ENCODE measurements around the gene KCNMB2. TPM values are rescaled to one million over a fixed set of nuclear protein-coding genes. Genes with fewer than 3 reads are reported as not detected.
"Not testable (repeated sequence)": the region's sequence is repeated elsewhere in the genome, so short reads cannot be mapped to it uniquely, and the experiment has no call there.

KCNMB2 gene
- total RNA-seq, 1 donor from 2014 or later: 0.27 TPM

DNA sequence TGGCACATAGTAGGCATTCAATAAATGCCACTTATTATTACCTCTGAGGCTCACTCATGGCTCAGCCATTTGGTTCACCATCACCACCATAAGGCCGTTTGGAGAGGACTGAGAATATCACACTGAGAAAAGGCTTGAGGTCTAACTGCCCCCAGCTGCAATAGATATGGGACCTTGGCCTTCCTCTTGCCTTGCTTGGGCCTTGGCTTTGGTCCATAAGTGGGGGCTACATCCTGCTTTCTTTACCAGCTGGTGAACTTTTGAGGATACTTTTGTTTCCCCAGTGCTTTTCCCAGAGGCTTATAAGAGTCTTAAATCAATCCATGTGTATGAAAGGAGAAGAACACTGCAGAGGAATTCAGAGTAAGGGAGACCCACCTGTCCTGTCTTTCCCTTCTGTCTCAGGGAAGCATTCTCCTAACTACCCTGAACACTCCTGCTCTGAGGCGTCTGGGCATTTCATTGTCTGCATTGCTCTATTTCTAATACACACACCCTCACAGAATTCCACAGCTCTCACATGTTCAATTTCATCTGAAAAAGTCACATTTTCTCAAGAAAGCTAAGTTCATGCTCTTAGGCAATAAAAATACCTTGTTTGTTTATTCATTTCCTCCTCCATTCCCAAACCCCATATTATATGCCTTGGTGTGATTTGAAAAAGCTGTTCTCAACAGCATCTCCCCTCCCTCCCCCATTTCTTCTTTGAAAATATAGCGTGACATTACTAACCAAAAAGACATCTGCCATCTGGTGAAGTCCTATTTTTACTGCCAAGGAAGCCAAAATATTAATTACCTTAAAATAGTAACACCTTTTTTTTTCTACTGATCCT lies 22.5 kb upstream of the KCNMB2 start:
- H3K27ac Mint-ChIP-seq (ENCODE audit: unreplicated experiment): peak overlapping the region; percentile 33
- TF ChIP-seq, protein P1, sequence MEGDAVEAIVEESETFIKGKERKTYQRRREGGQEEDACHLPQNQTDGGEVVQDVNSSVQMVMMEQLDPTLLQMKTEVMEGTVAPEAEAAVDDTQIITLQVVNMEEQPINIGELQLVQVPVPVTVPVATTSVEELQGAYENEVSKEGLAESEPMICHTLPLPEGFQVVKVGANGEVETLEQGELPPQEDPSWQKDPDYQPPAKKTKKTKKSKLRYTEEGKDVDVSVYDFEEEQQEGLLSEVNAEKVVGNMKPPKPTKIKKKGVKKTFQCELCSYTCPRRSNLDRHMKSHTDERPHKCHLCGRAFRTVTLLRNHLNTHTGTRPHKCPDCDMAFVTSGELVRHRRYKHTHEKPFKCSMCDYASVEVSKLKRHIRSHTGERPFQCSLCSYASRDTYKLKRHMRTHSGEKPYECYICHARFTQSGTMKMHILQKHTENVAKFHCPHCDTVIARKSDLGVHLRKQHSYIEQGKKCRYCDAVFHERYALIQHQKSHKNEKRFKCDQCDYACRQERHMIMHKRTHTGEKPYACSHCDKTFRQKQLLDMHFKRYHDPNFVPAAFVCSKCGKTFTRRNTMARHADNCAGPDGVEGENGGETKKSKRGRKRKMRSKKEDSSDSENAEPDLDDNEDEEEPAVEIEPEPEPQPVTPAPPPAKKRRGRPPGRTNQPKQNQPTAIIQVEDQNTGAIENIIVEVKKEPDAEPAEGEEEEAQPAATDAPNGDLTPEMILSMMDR (IDR thresholded peaks at IDR 0.05): no peak
- DNase-seq (ENCODE audit: low spot score): no peak

DNA sequence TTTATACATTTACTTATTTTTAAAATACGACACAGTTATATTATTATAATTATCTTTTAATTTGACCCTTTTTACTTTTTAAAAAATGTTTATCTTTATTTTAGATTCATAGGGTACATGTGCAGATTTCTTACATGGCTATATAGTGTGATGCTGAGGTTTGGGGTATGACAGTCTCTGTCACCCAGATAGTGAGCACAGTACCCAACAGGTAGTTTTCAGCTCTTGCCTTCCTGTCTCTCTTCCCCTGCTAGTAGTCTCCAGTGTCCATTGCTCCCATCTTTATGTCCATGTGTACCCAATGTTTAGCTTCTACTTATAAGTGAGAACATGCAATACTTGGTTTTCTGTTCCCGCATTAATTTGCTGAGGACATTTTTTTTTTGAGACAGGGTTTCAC lies 21.8 kb upstream of the KCNMB2 start:
- Mint-ChIP-seq H3K9me3 (ENCODE audit: low read depth) (no peaks in the 10 kb centered on the region), H3K36me3 (ENCODE audit: low read depth) (no peaks in the 10 kb centered on the region), H3K27ac (ENCODE audit: unreplicated experiment) (no peak overlapping the region), H3K4me3 (ENCODE audit: unreplicated experiment) (no peak overlapping the region), H3K4me1 (ENCODE audit: low read depth) (peaks cover 33% of the 10 kb centered on the region), H3K27me3 (ENCODE audit: low read depth) (no peaks in the 10 kb centered on the region)
- TF ChIP-seq, protein P1 (IDR thresholded peaks at IDR 0.05): no peak
- DNase-seq (ENCODE audit: low spot score): no peak

More for the DNA sequence above, 22.5 kb upstream of the KCNMB2 start:
- H3K4me1 Mint-ChIP-seq (ENCODE audit: low read depth): peaks cover 29% of the 10 kb centered on the region
- no peaks in the 10 kb centered on the region for H3K9me3 Mint-ChIP-seq (ENCODE audit: low read depth)
- H3K4me3 Mint-ChIP-seq (ENCODE audit: unreplicated experiment): no peak overlapping the region
- no peaks in the 10 kb centered on the region for H3K27me3 Mint-ChIP-seq (ENCODE audit: low read depth)
- no peaks in the 10 kb centered on the region for H3K36me3 Mint-ChIP-seq (ENCODE audit: low read depth)

DNA sequence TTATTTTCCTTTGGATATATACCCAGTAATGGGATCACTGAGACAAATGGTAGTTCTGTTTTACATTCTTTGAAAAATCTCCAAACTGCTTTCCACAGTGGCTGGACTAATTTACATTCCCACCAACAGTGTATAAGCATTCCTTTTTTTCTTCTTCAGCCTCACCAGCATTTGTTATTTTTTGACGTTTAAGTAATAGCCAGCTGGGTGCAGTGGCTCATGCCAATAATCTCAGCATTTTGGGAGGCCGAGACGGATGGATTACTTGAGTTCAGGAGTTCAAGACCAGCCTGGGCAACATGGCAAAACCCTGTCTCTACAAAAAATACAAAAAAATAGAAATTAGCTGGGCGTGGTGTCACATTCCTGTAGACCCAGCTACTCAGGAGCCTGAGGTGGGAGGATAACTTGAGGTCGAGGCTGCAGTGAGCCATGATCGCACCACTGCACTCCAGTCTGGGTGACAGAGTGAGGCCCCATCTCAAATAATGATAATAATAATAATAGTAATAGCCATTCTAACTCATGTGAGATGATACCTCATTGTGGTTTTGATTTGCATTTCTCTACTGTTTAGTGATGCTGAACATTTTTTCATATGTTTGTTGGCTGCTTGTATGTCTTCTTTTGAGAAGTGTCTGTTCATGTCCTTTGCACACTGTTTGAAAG lies 21.0 kb upstream of the KCNMB2 start:
- not testable (repeated sequence) for H3K4me3 Mint-ChIP-seq (ENCODE audit: unreplicated experiment); H3K36me3 Mint-ChIP-seq (ENCODE audit: low read depth); H3K27me3 Mint-ChIP-seq (ENCODE audit: low read depth); H3K9me3 Mint-ChIP-seq (ENCODE audit: low read depth); H3K27ac Mint-ChIP-seq (ENCODE audit: unreplicated experiment); DNase-seq (ENCODE audit: low spot score)
- H3K4me1 Mint-ChIP-seq (ENCODE audit: low read depth): peaks cover 33% of the 10 kb centered on the region

DNA sequence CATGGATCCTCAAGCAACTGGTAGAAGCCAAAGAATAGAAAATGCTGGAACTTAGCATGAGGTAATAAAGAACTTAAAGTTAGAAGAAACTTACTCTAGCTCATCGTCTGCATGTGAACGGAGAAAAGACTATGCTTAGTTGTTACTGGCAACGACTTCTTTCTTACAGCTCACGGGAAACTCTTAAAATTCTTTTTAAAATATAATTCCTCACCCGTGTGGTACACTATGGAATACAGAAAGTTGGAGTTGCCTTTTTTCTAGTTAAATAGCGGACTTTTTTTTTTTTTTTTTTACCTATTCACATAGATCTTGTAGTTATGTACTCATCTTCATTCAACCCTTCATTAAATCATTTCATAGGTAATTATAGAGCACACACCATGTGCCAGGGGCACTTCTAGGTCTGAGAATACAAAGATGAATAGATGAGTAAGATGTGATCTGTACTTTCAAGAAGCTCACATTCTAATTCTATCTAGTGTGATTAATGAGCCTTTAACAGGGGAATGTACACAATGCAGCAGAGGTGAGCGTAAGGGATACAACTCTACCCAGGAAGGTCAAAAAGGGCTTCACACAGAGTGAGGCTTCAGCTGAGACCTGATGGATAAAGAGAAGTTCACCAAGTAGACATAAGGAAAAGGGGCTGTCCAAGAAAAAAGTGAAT lies 18.4 kb upstream of the KCNMB2 start:
- Mint-ChIP-seq H3K27me3 (ENCODE audit: low read depth) (no peaks in the 10 kb centered on the region), H3K9me3 (ENCODE audit: low read depth) (no peaks in the 10 kb centered on the region), H3K4me1 (ENCODE audit: low read depth) (peaks cover 29% of the 10 kb centered on the region), H3K36me3 (ENCODE audit: low read depth) (no peaks in the 10 kb centered on the region), H3K27ac (ENCODE audit: unreplicated experiment) (no peak overlapping the region), H3K4me3 (ENCODE audit: unreplicated experiment) (no peak overlapping the region)
- TF ChIP-seq, protein P1 (IDR thresholded peaks at IDR 0.05): no peak
- no peak for DNase-seq (ENCODE audit: low spot score)

DNA sequence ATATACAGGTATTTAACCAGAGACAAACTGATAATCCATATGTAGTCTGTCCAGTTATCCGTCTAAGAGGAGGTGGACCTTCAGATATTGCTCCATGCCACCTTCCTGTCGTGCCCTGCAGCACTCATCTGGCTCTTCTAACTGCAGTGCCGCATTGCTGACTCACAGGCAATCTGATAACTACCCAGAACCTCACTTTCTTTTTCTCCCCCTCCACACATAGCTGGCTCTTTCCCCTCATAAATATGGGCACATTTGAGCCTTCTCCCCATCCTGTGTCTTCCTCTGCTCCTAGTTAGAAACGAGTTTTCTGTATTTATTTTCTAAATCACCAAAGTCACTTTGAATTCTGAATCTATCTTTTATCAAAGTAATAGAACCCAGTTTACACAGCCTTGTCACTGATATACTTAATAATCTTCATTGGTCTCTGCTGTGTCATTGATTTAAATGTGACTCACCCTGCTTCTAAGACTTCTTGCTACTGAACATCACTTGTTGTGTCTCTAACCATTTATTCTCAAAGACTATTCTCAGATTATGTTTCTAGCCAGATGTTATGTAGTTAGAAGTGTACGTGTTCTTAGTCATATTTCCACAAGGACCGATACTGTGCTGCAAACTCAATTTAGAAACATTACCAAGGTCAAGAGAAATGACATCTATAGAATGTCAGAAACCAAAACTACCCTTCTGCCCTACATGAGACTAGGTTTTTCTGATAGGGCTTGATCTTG lies 17.4 kb upstream of the KCNMB2 start:
- Mint-ChIP-seq H3K4me1 (ENCODE audit: low read depth) (peaks cover 19% of the 10 kb centered on the region), H3K27ac (ENCODE audit: unreplicated experiment) (no peak overlapping the region), H3K9me3 (ENCODE audit: low read depth) (no peaks in the 10 kb centered on the region), H3K36me3 (ENCODE audit: low read depth) (no peaks in the 10 kb centered on the region), H3K27me3 (ENCODE audit: low read depth) (no peaks in the 10 kb centered on the region), H3K4me3 (ENCODE audit: unreplicated experiment) (no peak overlapping the region)
- TF ChIP-seq, protein P1 (IDR thresholded peaks at IDR 0.05): no peak
- no peak for DNase-seq (ENCODE audit: low spot score)

All from chondrocyte (in vitro differentiated cells).